Daoy (cell line): ENCODE data around the gene TRPV6. TPM values are rescaled to one million over a fixed set of nuclear protein-coding genes. Genes with fewer than 3 reads are reported as not detected.

ENCODE experiments used
- DNase-seq: peaks from one replicate; pipeline ENCODE4 v3.0.0-alpha.2; 2015; ENCODE audit warnings: low read depth
- total RNA-seq: library from RNA; depleted of rRNA; stranded (reverse); fragments of >200 nt; shearing (Covaris generic); gene quantifications from 2 replicates; pipeline ENCODE4 v1.2.3, GENCODE V29; 2014

TRPV6 gene
- total RNA-seq, 1 experiment from 2014 or later, result not detected

DNA sequence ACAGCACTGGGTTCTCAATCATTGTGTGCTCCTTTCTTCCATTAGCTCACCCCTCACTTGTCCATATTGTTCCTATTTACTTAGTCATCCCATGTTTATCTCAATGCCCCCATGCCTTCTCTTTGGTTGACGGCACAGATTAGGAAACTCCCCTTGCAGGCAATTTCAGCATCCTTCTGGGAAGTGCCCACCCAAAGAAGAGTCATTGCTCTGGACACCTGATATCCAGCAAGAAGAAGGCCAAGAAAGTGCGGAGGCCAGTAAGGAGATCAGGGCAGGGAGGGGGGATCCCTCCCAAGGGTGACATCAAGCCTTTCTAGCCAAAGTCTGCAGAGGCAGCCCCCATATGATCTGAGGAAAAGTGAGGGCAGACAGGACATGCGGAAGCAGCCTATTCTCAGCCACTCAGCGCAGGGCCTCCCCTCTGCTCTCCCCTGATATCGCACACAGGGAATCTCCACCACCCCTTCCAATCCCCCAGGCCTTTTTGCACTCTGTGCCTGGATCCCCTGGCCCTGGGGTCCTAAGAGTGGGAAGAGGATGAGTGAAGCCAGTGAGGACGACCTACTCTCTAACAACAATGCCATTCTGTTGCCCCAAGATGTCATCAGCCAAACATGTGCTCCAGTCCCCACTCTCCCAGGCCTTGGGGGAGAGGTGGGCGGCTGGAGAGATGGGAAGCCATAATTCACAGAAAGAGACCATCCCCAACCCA is 1.8 kb downstream of the TRPV6 start:
- no peak for DNase-seq

- DNase-seq, result no peak
These were observed 2.4 kb downstream of the TRPV6 start for GRCh38 chr7:142883145-142883544.

- no peak for DNase-seq
These were observed 3.2 kb downstream of the TRPV6 start for GRCh38 chr7:142882338-142882678.

DNA sequence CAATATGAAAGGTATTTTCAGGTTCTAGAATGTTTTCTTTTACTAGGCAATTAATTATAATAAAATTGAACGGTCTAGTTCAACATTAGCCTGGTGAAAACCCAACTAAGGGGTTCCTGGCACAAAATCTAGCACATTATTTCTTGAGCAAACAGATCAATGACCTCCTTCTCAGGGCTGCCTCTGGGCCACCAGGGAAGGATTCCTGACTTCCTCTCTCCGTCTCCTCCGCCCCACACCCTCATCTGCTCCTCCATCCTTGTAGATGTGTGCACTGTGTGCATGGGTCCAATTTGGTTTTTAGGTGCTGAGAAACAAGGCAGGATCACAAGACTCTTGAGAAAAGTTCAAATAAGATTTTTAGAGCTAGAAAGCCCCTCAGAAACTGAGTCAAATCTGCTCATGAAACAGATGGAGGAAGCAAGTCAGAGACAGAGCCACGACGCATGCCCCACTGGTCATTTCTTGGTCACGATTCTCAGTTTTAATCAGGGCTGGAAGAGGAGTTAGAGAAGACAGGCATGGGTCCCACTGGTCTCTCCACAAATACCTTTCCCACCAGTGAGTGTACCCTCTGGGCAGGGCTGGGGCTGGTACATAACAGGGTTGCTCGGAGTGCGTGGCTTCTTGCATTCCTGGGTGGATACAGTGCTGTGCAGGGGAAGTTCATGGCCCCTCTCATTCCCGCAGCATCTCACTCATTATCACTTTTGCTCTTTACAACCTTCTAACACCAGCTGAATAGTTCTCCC is 3.8 kb downstream of the TRPV6 start:
- DNase-seq, result no peak

- DNase-seq, result peak; percentile 55
These were observed 4.6 kb downstream of the TRPV6 start for GRCh38 chr7:142880876-142881505.

DNA sequence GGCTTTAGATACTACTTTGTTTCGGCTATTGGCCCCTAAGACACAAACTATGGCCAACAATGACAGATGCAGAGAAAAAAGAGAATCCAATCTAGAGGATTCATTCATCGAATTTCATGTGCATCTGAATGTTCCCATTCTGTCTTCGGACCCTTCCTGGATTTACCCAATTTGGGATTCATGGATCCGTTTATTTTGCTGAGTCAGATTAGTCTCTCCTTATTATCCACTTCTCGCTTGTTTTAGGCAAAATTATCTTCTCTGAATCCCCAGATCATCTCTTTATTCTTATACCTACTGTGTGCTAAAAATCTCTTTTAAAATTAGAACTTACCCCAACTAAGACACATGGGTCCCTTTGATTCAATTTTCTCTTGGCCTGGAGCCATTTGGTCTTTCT is 6.5 kb downstream of the TRPV6 start:
- no peak for DNase-seq

DNA sequence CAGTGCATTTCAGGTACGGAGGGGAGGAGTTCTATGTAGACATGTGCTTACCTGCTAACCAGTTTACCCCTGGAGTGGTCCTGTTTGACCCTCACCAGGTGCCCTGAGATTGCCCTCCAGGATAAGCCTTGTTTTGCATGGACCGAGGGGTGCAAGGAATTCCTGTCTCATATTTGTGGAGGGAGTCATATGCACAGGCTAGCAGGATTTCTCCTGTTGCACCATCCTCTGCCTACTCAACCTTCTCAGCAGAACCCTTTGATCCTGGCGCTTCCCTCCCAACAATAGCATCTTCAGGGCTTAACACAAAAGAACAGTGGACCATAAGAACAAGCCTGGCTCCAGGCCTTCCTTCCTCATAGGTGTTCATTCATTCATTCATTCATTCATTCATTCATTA is 7.2 kb downstream of the TRPV6 start:
- DNase-seq, result no peak

DNA sequence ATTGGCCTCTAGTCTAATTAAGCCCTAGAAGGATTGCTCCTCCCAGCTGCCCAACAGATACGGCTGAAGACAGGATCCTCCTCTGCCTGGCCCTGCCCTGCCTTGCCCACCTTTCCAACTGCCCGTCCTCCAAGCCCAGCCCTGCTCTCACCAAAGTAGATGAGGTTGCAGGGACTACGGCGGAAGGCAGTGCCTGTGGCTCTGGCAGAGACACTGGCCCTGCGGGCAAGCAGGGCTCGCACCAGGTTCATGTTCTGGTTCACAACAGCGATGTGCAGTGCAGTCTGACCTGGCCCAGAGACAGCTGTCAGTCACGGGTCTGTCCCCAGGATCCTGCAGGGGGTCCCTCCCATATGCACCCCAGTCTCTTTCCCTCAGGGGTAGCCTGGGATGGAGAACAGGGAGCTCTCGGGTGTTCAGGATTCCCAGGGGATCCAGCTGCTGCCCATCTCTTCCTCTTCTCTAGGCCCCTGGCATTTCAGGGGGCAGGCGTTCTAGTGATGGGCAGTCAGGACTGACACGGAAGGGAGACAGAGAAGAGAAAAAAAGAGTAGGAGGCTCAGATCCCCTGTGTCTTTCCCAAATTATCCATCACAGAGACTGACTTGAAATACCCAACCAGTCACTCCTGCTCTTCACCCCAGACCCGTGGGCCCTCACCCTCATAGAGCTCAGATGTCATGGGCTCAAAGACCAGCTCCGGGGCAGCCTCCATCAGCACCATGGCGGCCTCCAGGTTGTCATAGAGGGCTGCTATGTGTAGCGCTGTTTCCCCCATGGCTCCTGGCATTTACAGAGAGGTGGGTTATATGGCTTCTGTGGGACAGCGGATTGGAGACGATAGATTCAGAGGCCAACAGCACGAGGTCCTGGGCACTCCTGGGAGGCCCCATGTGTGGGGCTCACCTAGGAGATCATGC is 8.3 kb downstream of the TRPV6 start:
- no peak for DNase-seq

DNA sequence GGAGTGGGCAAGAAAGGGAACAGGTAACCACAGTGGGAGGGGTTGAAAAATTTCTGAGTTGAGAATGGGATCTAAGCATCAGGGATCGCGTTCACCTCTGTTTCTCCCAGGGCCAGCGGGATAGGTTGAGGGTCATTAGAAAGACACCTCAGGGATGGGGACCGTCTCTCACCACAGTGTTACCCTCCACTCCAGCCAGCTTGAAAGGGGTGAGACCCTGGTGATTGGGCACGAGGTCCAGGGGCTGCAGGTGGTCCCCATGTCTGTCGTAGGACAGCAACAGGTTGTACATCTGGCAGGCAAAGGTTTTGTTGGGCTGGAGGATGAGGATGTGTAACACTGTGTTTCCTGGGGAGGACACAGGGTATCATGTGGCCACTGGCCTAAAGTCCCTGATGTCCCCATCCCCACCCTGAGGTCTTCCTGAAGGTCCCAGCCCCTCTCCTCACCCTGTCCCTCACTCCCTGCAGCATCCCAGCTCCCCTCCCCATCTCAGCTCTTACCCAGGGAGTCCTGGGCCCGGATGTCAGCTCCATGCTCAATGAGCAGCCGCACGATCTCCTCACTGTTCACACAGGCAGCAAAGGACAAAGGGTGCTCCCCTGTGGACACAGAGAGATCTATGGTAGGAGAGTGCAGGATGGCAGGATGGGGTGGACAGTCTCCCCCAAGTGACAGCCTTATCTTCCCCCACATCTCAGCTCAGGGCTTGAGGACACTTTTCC is 9.1 kb downstream of the TRPV6 start:
- DNase-seq, result no peak

DNA sequence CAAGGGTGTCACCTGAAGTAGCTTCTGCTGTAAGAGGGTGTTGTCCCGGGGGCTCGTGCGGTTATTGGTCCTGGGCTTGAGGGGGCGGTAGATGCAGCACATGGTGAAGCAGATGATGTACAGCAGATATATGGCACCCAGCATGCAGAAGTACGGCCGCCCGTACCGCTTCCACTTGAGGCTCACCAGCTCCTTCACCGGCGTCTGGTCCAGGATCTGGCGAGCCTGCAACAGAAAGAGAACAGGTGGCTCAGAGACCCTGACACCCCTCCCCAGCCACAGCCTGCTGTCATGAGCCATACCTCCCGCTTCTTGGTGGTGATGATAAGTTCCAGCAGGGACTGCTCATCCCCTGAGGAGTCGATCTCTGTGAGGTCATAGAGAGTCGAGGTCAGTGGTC is 10.1 kb downstream of the TRPV6 start:
- DNase-seq, result no peak

GRCh38 chr7:142874837-142875236 is 10.7 kb downstream of the TRPV6 start:
- DNase-seq, result no peak

DNA sequence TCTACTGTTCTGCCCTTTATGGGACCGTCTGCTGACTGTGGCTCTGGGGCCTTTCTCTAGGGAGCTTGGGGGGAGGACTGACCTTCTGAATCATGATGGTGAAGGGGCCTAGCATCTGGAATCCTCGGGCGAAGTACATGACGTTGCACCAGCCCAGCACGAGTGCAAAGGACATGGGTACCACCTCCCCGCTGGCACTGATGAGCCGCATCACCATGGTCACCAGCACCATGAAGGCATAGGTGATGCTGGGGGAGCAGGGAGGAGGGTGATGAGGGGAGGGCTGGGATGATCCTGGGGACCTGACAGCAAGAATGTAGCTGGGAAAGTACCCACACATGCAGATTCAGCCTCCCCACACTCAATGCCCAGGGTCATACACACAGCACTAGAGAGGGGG is 11.1 kb downstream of the TRPV6 start:
- DNase-seq, result no peak

DNA sequence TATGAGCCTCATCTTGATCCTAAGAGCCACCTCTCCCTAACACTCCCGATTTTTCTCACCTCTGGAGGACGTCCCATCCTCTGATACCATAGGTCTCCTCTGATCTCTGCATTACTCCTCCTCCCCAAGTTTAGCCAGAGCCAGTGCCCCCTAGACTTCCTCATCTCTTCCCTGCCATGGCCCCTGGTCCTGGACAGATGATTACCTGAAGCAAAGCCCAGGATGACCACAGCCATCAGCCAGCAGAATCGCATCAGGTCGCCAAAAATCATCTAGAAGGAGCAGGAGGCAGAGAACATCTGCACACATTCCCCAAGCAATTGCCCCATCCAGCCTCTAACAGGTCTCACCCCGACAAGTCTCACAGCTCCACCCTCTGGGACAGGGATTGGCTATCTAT is 11.7 kb downstream of the TRPV6 start:
- no peak for DNase-seq

- peak; percentile 73 for DNase-seq
These were observed 12.2 kb downstream of the TRPV6 start for GRCh38 chr7:142873281-142873784.

- DNase-seq, result no peak
These were observed 13.4 kb downstream of the TRPV6 start for GRCh38 chr7:142872106-142872675.

DNA sequence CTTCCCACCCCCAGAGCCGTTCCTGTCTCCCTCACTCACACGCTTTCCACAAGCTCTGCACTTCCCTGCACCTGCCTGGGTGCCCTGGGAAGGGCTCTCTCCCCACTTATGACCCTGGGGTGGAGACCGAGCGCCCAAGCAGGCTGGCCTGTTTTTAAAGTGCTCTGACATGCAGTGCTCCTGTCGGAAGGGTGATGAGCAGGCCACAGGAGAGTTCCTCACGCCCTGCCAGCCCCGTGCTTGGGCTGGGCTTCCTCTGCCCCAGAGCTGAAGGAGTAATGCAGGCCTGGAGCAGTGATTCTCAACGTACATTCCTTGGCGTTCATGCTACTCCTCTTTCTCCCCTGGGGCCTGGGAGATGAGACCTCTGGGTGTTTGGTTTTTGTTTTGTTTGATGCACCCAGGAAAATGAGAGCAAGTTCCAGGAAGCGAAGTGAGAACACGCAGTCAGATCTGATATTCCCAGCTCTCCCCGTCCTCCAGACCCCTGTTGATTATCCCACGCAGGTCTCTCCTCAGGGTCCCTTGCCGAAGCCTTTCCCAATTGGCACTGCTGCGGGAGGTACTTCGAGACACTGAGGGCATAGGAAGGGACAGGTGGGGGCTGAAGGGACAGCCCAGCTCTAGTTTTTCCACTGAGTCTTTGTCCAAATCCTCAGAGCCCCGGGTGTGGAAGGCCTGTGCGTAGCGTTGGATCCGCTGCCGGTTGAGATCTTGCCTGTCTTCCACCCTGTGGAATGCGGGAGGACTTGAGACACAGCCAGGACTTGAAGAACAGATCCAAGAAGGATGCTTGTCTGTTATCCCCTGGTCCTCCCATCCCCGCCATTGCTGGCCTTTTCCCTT is 14.1 kb downstream of the TRPV6 start:
- no peak for DNase-seq

- no peak for DNase-seq
These were observed 14.8 kb downstream of the TRPV6 start for GRCh38 chr7:142870566-142871259.

- no peak for DNase-seq
These were observed 15.4 kb downstream of the TRPV6 start for GRCh38 chr7:142870147-142870559.

DNA sequence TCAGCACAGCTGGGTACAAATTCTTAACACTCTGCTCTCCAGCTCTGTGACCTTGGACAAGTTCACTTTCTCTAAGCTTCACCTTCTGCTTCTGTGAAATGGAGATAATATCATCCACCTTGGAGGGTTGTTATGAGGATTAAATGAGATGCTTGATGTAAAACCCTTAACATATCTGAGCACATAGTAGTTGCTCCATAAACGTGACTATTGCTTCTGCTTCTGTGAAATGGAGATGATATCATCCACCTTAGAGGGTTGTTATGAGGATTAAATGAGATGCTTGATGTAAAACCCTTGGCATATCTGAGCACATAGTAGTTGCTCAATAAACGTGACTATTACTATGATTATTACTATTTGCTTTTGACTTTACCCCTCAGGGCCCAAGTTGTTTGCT is 16.1 kb downstream of the TRPV6 start:
- no peak for DNase-seq
